GM18502 (cell line): Measurements from ENCODE around the gene IL25.
"Not testable (repeated sequence)": the region's sequence is repeated elsewhere in the genome, so short reads cannot be mapped to it uniquely, and the experiment has no call there.

ENCODE experiments used
- ATAC-seq: cut with Tn5 transposase; IDR thresholded peaks from one replicate; pipeline ENCODE4 v1.9.1; 2021; ENCODE audit warnings: mild to moderate bottlenecking; ENCODE audit not compliant: unreplicated experiment, poor library complexity

Gene IL25

GRCh38 chr14:23406244-23406643 is 33.6 kb downstream of the IL25 start:
- no peak for ATAC-seq

- no peak for ATAC-seq
Observed at GRCh38 chr14:23406725-23407355, 34.2 kb downstream of the IL25 start.

GRCh38 chr14:23407516-23408306 is 35.1 kb downstream of the IL25 start, which contains the start of gene MYH6:
MYH6 (minus strand) TSS chr14:23408273; CDS start chr14:23407223, 1,050 bp downstream.
- ATAC-seq = no peak

- ATAC-seq = no peak
Observed at GRCh38 chr14:23408307-23408630, 35.7 kb downstream of the IL25 start.

GRCh38 chr14:23409475-23409874 is 36.9 kb downstream of the IL25 start:
- ATAC-seq = no peak

GRCh38 chr14:23409966-23410635 is 37.5 kb downstream of the IL25 start:
- ATAC-seq = no peak

- no peak for ATAC-seq
Observed at GRCh38 chr14:23411563-23412525, 39.2 kb downstream of the IL25 start.

GRCh38 chr14:23413681-23414080 is 41.1 kb downstream of the IL25 start:
- no peak for ATAC-seq

- ATAC-seq = no peak
Observed at GRCh38 chr14:23414254-23414653, 41.6 kb downstream of the IL25 start.

- ATAC-seq = no peak
Observed at GRCh38 chr14:23414906-23415820, 42.6 kb downstream of the IL25 start.

- no peak for ATAC-seq
Observed at GRCh38 chr14:23415821-23416778, 43.5 kb downstream of the IL25 start.

- no peak for ATAC-seq
Observed at GRCh38 chr14:23416801-23417200, 44.2 kb downstream of the IL25 start.

GRCh38 chr14:23417269-23417668 is 44.7 kb downstream of the IL25 start:
- not testable (repeated sequence) for ATAC-seq

- ATAC-seq = no peak
Observed at GRCh38 chr14:23418021-23418420, 45.4 kb downstream of the IL25 start.

GRCh38 chr14:23419646-23420045 is 47.0 kb downstream of the IL25 start:
- ATAC-seq = not testable (repeated sequence)

GRCh38 chr14:23421594-23421993 is 49.0 kb downstream of the IL25 start:
- no peak for ATAC-seq

- no peak for ATAC-seq
Observed at GRCh38 chr14:23423657-23424056, 51.0 kb downstream of the IL25 start.

GRCh38 chr14:23425169-23425568 is 52.6 kb downstream of the IL25 start:
- ATAC-seq = no peak
